ENCODE data around the gene CHST7. TPM values are rescaled to one million over a fixed set of nuclear protein-coding genes. Genes with fewer than 3 reads are reported as not detected.
"Not testable (repeated sequence)": the region's sequence is repeated elsewhere in the genome, so short reads cannot be mapped to it uniquely, and the experiment has no call there.

Gene CHST7, protein sequence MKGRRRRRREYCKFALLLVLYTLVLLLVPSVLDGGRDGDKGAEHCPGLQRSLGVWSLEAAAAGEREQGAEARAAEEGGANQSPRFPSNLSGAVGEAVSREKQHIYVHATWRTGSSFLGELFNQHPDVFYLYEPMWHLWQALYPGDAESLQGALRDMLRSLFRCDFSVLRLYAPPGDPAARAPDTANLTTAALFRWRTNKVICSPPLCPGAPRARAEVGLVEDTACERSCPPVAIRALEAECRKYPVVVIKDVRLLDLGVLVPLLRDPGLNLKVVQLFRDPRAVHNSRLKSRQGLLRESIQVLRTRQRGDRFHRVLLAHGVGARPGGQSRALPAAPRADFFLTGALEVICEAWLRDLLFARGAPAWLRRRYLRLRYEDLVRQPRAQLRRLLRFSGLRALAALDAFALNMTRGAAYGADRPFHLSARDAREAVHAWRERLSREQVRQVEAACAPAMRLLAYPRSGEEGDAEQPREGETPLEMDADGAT
- 4.3 TPM for total RNA-seq

DNA sequence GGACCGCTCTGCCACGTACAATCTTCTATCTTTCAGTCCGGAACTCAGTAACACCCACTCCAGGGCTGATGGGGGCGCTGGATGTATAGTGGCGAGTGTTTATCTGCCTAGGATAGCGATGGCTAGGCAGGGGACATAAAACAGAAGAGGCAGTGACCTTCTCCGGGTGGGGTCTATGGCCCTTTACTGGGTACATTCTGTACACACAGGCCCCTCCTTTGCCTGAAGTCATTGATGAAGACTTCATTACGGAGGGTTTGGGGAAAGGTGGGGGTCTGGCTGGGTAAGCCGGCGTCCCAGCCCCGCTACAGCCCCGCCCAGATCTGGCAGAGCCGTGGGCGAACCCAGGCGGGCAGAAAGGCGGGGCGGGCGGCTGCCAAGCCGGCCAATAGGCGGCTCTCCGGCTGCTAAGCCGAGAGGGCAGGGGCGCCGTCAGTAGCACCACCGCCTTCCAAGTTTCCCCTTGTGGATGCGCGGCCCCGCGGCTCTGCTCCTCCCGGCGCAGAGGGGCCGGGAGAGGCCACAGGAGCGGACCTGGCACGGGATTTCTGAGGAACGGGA is at the start of gene CHST7:
Gene CHST7, plus strand, starts transcription at position 435 of the 561 bp plus-strand sequence. CDS start 167 bp downstream, outside the sequence.
- no peak for DNase-seq

DNA sequence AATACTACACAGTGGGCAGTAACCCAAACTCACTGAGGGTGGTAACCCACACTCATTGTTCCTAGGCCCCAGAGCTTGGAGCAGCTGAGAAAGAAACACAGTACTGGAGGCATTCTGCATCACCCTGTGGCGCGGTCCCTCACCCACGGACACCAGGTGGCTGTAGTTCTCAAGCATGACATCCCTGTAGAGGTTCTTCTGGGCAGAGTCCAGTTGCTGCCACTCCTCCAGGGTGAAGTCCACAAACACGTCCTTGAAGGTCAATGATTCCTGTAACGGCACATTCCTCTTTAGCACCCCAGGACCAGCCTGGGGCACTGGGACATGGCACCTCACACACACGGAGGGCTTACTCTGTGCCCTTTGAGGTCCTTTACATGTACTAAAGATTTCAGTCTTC is 44.9 kb upstream of the CHST7 start:
- DNase-seq, result not testable (repeated sequence)

DNA sequence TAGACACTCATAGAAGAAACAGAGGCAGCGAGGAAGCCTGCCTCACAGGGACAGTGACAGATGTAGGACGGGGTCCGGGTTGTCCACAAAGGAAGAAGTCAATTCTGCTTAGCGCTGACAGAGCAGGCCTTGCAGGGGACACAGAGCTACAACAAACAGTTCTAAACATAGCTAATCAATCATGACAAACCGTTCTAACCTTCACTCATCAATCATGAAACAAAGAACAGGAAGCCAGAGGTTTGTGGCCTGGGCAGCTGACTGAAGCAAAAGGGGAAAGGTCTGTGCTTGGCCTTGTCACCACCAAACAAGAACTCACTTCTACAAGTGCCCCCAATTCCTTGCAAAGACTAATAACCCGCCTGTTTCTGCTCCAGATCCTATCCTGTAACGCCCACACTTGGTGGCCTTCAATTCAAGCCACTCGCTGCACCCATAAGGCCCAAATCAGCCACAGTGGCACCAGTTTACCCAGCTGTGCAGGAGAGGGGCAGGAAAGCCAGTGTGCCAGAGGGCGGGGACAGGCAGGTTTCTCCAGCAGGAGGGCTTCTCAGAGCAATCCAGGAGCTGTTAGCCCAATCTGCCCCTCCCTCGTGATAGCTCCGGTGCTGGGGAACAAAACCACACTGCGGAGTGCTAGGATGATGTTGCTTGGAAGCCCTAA is 43.7 kb upstream of the CHST7 start:
- not testable (repeated sequence) for DNase-seq

DNA sequence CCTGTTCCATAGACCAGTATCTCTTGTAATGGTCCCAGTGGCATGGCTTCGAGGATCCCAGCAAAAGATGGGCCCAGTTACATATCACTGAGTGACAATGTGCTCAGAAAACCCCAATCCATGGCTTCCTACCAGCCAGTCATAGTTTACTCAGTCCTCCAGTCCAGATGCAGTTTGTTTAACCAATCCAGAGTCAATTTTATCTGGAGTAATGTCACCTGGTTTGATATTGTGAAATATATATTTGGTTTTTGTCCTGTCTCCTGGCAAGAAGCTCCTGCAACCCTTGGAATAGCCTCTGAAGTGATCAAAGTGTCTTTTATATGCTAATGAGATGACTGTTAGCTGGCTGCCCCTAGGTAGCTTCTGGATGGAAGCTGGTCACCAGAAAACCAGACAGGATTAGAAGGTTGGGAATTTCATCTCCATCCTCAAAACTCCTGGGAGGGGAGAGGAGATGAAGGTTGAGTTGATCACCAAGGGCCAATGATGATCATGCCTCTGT is 43.1 kb upstream of the CHST7 start:
- not testable (repeated sequence) for DNase-seq

DNA sequence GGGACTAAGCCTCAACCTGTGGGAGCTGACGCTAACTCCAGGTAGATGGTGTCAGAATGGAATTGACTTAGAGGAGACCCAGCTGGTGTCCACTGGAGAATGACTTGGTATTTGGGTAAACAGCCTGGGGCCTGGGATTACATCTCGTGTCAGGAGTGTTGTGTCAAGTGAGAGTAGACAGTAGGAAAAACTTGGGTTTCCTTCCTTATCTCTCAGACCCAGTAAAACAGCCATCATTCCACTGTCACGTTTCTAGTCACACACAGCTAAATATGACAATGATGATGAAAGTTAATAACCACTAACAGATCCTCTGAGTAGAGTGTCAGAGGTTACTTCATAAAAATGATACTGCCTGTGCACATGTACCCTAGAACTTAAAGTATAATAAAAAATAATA is 42.1 kb upstream of the CHST7 start:
- no peak for DNase-seq

DNA sequence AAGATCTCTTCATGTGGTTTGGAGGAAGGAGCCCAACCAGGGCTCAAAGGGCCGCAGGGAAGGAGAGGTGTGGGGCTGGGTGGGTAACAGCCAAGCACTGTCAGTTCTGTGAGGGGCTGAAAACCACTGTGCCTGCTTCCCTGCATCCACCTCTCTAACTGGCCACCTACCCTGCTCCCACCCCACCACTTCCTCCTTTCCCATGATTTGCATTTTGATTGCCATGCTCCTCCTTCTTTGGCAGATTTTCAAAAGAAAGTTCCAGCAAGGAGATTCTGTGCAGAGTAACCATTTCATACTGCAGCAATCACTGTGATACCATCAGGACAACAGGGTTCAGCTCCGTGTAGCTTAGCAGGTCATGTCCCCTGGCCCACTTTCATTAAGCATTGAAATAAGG is 30.1 kb upstream of the CHST7 start:
- no peak for DNase-seq

DNA sequence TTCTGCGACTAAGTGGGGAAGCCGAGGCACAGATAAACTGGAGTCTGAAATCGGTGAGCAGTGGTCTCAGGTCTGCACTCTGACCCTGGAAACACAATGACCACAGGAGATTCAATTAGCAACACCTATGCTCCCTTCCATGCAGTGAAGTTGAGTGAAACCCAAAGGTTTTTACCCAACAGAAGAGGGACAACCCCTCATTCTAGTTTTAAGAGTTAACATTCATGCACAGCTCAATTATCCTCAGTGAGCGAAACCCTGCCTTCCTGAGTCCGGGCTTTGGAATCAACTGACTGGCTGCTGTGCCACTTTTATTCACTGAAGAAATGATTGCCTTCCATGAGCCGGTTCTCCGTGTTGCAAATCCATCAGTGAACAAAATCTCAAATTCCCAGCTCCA is 29.0 kb upstream of the CHST7 start:
- DNase-seq, result not testable (repeated sequence)

DNA sequence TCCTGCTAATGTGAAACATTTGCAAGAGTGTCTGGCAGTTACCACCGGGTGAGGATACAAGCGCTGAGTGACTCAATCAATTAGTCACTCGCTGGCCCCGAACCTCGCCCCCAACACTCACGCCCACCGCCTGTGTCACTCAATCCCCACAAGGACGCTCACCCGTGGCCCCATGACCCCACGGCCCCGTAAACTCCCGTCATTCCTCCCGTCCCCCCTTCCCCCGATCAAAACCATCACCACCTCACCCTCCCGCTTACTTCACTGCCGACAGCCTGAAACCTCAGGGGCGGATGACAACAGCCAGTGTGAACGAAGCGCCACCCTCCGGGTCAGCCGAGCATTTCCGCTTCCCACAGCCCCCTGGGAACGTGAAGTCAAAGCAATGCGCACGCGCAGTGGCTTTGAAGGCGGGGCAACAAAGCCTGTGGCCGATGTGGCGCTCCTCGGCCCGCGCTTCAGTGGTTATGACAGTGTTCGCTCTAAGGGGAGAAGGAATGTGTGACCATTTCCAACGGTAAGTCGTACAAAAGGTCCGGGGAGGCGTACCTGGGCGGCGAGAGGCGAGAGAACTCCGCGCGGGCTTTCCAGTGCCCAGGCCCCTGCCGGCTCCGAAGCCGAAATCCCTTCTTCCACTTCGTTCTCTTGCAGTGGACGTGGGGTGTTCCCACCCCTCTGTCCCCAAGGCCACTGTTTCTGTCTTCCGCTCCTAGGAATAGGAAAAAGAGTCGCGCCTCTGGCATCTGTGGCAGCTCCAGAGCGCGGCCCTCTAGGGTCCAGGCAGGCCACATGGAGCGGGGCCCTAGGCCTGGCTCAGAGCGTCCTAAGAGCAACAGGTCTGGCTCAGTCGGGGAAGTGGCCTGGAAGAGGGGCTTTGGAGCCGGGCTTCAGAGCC is 28.2 kb upstream of the CHST7 start, which contains the start of gene ZNF674:
Gene ZNF674, minus strand, starts transcription at position 311 of the 895 bp plus-strand sequence. CDS start 3,334 bp downstream, outside the sequence.
- peak; percentile 80 for DNase-seq

DNA sequence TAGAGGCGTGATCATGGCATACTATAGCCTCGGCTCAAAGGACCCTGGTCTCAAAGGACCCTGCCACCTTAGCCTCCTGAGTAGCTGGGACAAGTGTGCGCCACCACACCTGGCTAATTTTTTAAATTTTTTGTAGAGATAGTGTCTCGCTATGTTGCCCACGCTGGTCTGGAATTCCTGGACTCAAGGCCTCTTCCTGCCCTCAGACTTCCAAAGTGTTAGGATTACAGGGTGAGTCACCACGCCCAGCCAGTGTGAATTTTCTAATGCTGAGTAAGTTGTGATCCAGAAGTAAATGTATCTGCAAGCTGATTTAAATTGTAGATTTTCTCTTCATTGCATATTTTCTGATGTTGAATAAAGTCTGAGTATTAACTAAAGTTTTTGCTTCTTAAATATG is 25.7 kb upstream of the CHST7 start:
- no peak for DNase-seq

DNA sequence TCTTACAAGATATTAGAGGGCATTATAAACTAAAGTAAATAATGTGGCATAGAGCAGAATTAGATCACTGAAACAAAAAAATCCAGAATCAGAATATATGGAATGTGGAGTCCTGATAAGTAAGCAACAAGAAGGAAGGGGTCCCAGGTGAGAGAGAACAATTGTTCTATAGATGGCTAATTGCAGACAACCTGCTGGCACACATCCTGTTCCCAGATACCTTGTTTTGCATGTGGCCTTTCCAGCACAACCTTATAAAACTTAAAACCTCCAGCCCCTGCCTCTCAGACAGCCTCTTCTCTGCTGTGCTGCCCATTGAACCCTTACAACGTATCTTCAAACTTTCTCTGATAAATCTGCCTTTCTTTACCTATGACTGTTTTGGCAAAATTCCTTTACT is 23.7 kb upstream of the CHST7 start:
- no peak for DNase-seq

DNA sequence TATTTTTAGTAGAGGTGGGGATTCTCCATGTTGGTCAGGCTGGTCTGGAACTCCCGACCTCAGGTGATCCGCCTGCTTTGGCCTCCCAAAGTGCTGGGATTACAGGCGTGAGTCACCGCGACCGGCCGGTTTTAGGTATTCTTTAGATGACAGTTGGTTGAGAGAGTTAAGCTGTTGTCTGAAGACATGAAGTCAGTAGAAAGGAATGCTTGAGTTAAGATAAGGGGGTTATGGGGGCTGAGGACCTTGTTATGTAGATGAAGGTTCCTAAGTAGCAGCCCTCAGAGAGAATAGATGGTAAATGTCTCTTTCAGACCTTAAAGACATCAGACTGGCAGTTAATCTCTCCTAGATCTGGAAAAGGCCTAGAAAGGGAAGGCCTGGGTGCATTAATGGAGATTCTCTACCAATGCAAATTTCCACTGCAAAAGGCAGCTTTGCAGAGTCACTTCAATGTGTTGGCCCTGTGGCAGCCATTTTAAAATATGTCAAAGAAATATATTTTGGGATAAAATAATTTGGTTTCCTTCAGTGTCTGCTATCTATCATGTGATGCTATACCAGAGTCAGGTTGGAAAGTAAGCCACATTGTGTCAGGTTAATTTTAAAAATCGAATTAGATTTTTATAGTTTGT is 22.0 kb upstream of the CHST7 start:
- no peak for DNase-seq

DNA sequence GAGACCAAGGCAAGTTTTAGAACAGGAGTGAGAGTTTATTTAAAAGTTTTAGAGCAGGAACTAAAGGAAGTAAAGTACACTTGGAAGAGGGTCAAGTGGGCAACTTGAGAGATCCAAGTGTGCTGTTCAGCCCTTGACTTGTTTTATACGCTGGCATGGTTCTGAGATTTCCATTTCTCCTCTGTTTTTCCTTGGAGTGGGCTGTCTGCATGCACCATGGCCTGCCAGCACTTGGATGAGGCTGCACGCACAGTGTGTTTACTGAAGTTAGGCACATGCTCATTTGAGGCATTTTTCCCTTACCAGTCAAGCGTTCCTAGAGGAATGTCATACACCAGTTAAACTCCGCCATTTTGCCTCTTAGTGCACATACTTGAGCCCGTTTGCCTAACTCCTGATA is 19.6 kb upstream of the CHST7 start:
- no peak for DNase-seq

DNA sequence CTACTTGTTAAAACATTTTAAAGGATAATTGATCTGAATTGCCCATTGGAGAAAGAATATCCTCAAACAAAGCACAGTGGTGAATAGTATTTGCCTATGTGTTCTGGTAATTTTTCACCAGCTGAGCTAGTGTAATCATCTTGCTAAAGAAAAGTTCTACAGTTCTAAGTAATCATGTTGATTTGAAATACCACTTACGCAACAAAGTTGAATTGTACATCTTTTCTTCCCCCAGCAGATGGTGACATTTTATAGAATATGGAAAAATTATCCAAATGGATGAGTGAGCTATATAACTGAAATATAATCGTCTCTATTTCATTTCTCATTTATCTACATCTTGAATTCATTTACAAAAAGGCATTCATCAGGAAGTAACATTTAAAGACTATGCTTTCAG is 18.6 kb upstream of the CHST7 start:
- peak; percentile 8 for DNase-seq

DNA sequence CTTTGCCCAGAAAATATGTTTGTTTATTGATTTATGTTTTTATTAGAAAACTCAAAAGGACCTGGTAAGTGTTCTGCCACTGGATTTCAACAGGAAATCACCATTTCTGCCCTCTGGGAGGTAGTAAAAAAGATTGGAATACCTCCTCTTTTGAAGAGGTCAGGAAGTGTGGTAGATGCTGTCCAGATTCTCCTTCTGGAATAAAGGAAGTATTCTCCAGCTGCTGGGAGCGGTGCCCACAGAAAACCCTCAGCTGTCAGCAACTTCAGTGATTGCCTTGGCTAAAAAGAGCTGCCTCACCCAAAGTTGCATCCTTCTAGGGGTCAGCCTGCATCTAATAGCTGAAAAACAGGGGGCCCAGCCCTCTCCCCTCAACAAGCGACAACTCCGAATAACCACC is 14.5 kb upstream of the CHST7 start:
- no peak for DNase-seq

DNA sequence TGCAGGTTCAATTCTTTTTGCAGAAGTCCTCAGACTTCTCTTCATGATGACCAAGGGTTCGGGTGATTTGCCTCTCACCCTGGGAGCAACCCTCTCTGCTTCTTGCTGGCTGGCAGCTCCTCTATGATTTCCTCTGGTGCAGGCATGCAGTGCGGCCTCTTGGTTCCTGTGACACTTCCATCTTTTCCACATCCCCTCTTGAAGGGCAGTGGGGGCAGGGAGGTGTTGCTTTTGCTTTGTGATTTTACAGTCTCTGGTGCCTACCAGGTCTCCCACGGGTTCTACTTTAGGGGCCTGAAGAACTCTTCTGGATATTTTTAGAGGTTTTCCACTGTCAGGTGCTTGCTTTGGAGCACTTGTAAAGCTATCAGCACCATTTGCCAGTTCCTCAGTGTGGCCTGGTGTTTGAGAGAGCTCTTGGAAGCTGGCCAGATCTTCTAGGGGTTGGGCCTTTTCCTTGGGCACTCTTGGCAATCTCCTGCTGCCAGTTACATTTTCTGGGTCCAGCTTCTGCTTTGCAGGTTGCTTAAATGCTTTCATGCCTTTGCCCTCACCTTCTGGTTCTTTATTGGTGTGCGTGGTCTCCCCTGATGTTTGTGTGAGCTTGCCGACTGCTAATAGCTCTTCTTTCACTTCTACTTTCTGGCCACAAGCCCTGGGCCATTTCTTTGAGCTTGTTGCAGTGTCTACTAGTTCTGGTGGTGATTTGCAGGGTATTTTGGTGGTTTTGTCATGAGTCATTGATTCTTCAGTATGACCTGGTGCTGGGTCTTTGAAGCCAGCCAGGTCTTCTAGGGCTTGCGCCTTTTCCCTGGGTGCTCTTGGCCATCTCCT is 11.5 kb upstream of the CHST7 start:
- DNase-seq, result no peak

DNA sequence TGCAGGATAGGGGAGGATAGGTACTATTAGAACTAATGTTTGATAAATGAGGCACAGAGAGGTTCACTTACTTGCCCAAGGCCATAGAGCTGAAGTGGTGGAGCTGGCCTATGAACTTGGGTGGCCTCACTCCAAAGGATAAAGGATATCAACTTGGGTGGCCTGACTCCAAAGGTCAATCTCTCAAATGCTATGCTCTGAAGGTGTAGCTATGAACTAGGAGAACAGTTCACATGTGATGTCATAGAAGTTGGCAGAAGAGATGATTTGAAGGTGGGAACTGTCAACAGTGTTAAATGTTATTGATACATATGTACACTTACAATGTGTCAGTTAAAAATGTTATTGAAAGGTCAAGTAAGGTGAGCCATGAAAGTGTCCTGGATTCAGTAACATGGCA is 6.2 kb upstream of the CHST7 start:
- DNase-seq, result no peak

DNA sequence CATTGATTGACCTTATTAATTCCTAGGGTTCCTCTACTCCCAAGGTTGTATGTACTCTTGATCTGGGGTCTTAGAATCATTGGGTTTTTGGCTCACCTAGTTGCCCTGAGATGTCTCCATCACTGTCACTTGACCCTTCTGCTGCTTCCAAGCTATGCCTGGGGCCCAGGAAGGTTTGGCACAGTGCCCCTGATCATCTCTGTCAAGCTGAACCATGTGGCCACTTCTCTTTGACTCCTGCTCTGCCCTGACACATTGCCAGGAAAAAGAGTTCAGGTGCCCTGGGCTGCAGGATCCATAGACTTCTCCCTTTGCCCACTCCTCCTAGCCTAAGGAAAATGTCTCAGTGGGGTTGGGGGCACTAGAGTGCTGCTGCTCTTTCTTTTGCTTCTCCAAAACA is 3.9 kb upstream of the CHST7 start:
- no peak for DNase-seq

DNA sequence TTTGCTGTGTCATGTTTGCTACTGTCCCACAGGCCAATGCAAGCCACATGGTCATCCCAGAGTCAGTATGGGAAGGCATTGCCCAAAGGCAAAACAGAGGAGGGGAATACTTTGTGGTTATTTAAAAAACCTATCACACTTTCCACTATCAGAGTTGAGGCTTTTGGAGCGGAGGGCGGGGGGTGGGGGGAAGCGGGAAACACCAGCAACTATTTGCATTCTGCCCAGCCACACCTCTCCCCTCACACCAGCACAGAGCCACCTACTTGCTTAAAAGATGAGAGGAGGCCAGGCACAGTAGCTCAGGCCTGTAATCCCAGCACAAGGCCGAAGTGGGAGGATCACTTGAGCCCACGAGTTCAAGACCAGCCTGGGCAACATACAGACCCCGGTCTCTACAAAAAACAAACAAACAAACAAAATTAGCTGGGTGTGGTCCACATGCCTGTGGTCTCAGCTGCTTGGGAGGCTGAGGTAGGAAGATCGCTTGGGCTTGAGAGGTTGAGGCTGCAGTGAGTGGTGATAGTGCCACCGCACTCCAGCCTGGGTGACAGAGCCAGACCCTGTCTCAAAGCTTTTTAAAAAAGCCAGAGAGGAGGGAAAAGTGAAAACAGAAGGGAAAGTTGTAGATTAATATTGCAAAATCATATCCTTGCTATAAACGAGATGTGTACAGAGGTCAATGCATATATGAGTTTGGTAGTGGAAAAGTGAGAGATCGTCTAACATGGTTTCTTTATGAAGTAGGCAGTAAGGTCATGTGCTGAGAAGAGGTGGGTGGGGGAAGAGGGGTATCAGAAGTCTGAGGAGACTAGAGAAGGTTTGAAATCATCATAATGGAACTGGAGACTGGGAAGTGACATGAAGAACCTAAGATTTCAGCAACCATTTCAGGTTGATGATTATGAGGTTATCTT is 1.9 kb upstream of the CHST7 start:
- no peak for DNase-seq

DNA sequence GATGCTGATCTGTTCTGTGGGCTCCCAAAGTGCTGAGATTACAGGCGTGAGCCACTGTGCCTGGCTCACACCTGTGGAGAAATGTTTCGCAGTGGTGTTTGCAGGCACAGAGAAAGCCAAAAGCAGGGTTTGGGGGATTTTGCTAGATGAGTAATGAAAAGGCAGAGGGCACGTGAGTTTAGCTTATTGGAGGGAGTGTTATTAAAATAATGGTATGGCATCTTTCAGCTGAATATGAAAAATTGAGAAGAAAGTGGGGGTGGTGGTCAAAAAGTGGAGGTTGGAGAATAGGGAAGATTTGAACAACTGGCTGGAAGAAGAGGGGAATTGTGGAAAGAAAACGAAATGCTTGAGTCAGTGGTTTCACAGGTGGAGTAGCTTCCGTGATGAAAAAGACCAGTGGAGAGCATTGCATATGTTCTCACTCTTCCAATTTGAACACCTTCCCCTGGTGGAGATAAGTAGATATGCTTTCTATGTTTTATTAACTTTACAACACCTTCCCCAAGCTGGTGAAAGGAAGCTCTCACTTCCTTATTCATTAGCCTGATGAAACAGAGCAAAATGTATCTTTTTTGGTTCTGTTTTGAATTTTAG is 1.1 kb upstream of the CHST7 start:
- DNase-seq, result no peak

Measured in skin of body (tissue), 2 donors.